GM12878 (cell line): ENCODE measurements around the gene KDF1. TPM values are rescaled to one million over a fixed set of nuclear protein-coding genes. Genes with fewer than 3 reads are reported as not detected.

ENCODE experiments used
- ATAC-seq: fragments of 200-7000 bp; cut with Tn5 transposase; 3 replicates; pipeline ENCODE4 v1.9.1; 2020; ENCODE audit warnings: mild to moderate bottlenecking, moderate library complexity
- BruUV-seq: library from RNA; stranded (reverse); fragments of 400-500 nt; replicated peaks from 2 replicates; lab custom pipeline; 2021; lab: Mats Ljungman, UMichigan
- CTCF ChIA-PET: fragments of 300-600 bp; sonication (Branson Sonifier 250); formaldehyde crosslinking; extraction: SDS; loops from one replicate; lab custom pipeline; 2021; ENCODE audit warnings: inconsistent platforms; lab: Yijun Ruan, JAX
- POLR2A ChIA-PET: fragments of 350-600 bp; formaldehyde crosslinking; extraction: SDS; loops from one replicate; lab custom pipeline; 2021; ENCODE audit warnings: inconsistent platforms; lab: Charles Lee
- RAD21 ChIA-PET: fragments of 300-600 bp; sonication (Branson Sonifier 250); formaldehyde crosslinking; loops from one replicate; lab custom pipeline; 2023; ENCODE audit warnings: antibody characterized with exemption; ENCODE audit not compliant: unreplicated experiment; lab: Charles Lee
- SMC1A ChIA-PET: fragments of 300-600 bp; sonication (Branson Sonifier 250); formaldehyde crosslinking; loops from one replicate; lab custom pipeline; 2023; ENCODE audit not compliant: unreplicated experiment, uncharacterized antibody; lab: Charles Lee
- DNase-seq: peaks from one replicate; pipeline ENCODE4 v3.0.0-alpha.2; 2011; ENCODE audit warnings: low read depth, low spot score
- FAIRE-seq: peaks from 3 replicates; lab custom pipeline; 2011; peaks lifted over from hg19 to GRCh38; lab: Jason Lieb, UNC
- H2AFZ ChIP-seq: 2 replicates; pipeline ENCODE4 v1.6.0; 2011; ENCODE audit warnings: low read depth, low read length, control low read depth; ENCODE audit not compliant: control insufficient read depth
- H3K27ac ChIP-seq: 2 replicates; pipeline ENCODE4 v1.5.1; 2011; ENCODE audit warnings: control low read depth; ENCODE audit not compliant: control insufficient read depth, insufficient read depth
- H3K27me3 ChIP-seq, 2 experiments: replicated peaks in 1 of 2; 2 replicates each; pipeline versions ENCODE4 v1.6.0 to v1.6.1; 2011; ENCODE audit warnings: low read length in 1 of 2; ENCODE audit not compliant: control insufficient read depth in 2 of 2, insufficient read depth in 2 of 2
- H3K36me3 ChIP-seq, 2 experiments: 2 replicates each; pipeline ENCODE4 v1.5.1; 2011; ENCODE audit warnings: low read length in 1 of 2; ENCODE audit not compliant: control insufficient read depth in 2 of 2, insufficient read depth in 2 of 2
- H3K4me1 ChIP-seq: 2 replicates; pipeline ENCODE4 v1.6.1; 2011; ENCODE audit warnings: mild to moderate bottlenecking, low read length, moderate library complexity, mixed read lengths; ENCODE audit not compliant: control insufficient read depth, insufficient read depth
- H3K4me2 ChIP-seq: 2 replicates; pipeline ENCODE4 v1.6.0; 2011; ENCODE audit warnings: control low read depth; ENCODE audit not compliant: control insufficient read depth, insufficient read depth
- H3K4me3 ChIP-seq: fragments of 200-600 bp; sonication (generic); 2 replicates; pipeline ENCODE4 v1.5.1; 2016
- H3K79me2 ChIP-seq: 2 replicates; pipeline ENCODE4 v1.6.0; 2011; ENCODE audit warnings: low read length; ENCODE audit not compliant: control insufficient read depth, insufficient read depth
- H3K9ac ChIP-seq: 2 replicates; pipeline ENCODE4 v1.8.0; 2011; ENCODE audit warnings: low read length, control low read depth, mixed read lengths; ENCODE audit not compliant: control insufficient read depth, insufficient read depth
- H3K9me3 ChIP-seq: replicated peaks from 3 replicates; pipeline ENCODE4 v1.5.1; 2011; ENCODE audit warnings: mild to moderate bottlenecking, low read length; ENCODE audit not compliant: control insufficient read depth, insufficient read depth
- H4K20me1 ChIP-seq: 2 replicates; pipeline ENCODE4 v1.6.0; 2011; ENCODE audit not compliant: control insufficient read depth, insufficient read depth
- CUX1 ChIP-seq: IDR thresholded peaks from 2 replicates; pipeline ENCODE4 v1.6.1; 2012; ENCODE audit warnings: improper control_type of control experiment, low read depth, low read length; ENCODE audit not compliant: insufficient replicate concordance
- ETV6 ChIP-seq, 2 experiments: fragments of 450-650 bp in 1 of 2; IDR thresholded peaks in 1 of 2; conservative IDR thresholded peaks in 1 of 2; 2 replicates each; pipeline ENCODE4 v1.6.1; 2014; ENCODE audit warnings: antibody characterized with exemption in 1 of 2, borderline replicate concordance in 1 of 2, low read depth in 1 of 2, mild to moderate bottlenecking in 1 of 2, moderate library complexity in 1 of 2
- MTA3 ChIP-seq: IDR thresholded peaks from 2 replicates; pipeline ENCODE4 v1.6.1; 2012; ENCODE audit warnings: low read length, inconsistent platforms, borderline replicate concordance
- WGBS: methylation state at CpG from one replicate; pipeline ENCODE4 v1.1.6; 2016; ENCODE audit warnings: low lambda C conversion rate; ENCODE audit not compliant: insufficient replicate concordance, insufficient coverage; ENCODE audit errors: missing lambda C conversion rate; 5-methylcytosine and 5-hydroxymethylcytosine counted together
- in situ Hi-C: fragments of 300-500 bp; cut with MboI; formaldehyde crosslinking; loops from 9 replicates; pipeline ENCODE4 v1.14.3; 2018; ENCODE audit warnings: mixed read lengths
- intact Hi-C: fragments of 100-400 bp; cut with micrococcal nuclease; formaldehyde crosslinking; loops from one replicate; pipeline ENCODE4 v1.14.2; 2022; ENCODE audit not compliant: unreplicated experiment
- polyA plus RNA-seq, 11 experiments: library from polyadenylated mRNA; depleted of rRNA in 4 of 11; unstranded in 6 of 11; stranded (reverse) in 5 of 11; fragments of >200 nt; fragmentation: Nextera tagmentation in 4 of 11; fragmentation: Illumina TruSeq in 1 of 11; extraction: Ambion mirVana in 4 of 11; extraction: Trizol in 1 of 11; gene quantifications; 1 replicate in 1 of 11; 2 replicates in 10 of 11; pipeline versions ENCODE4 v1.2.1 to v1.2.3, GENCODE V29; 2011 to 2016; ENCODE audit warnings: inconsistent platforms in 2 of 11, missing spikeins in 2 of 11, low read depth in 1 of 11
- total RNA-seq, 4 experiments: library from RNA; depleted of rRNA in 3 of 4; stranded (reverse); fragments of >200 nt in 3 of 4; fragmentation: Illumina TruSeq in 1 of 4; extraction: Trizol in 1 of 4; gene quantifications; 2 replicates each; pipeline versions ENCODE4 v1.2.1 to v1.2.3, GENCODE V29; 2013 to 2021

KDF1 gene
- total and polyA plus RNA-seq, 10 of the 15 experiments (the other 5 are each of a cell fraction or from before 2014, with no cell fraction given), result 0.03 to 0.13 (median 0.04) TPM; not detected in 7

GRCh38 chr1:26938004-26938658, 22.1 kb downstream of the KDF1 start (continued):
- TF ChIP-seq CUX1, result no peak

DNA sequence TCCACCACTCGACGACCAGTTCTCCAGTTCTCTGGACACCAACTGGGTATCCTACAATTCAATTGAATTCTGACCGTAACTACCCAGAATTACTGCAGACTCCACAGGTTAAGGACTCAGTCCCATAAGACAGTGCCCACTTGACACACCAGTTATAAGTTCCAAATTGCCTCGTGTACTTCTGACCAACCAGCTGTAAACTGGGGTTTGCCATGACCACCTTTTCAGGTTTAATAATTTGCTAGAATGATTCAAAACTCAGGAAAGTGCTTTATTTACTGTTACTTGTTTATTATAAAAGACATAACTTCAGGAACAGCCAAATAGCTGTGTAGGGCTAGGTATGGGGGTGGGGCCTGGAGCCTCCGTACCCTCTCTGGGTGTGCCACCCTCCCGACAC, 23.4 kb downstream of the KDF1 start:
- CTCF ChIA-PET, result no interaction called here
- H3K36me3 ChIP-seq, result peaks cover 8 to 16% of the 10 kb centered on the region in 2 experiments; a peak in 3 of 4 replicates

More for the DNA sequence above, 23.4 kb downstream of the KDF1 start:
- DNase-seq, result no peak
- BruUV-seq, result no TSS peak
- WGBS, result 80% methylated on average over 6 of the region's 6 CpGs
- POLR2A ChIA-PET, result no interaction called here
- SMC1A ChIA-PET, result no interaction called here
- Histone ChIP-seq H3K27ac (no peak overlapping the region), H3K9me3 (no peaks in the 10 kb centered on the region), H4K20me1 (no peaks in the 10 kb centered on the region), H3K27me3 (no peaks in the 10 kb centered on the region), H3K4me2 (no peak overlapping the region), H3K9ac (no peak overlapping the region), H3K4me1 (peaks cover 4% of the 10 kb centered on the region; the same call in 1 of the 2 replicates), H3K79me2 (peaks cover 2% of the 10 kb centered on the region), H3K4me3 (no peak overlapping the region), H2AFZ (no peak overlapping the region)
- intact Hi-C loops, result no loop called here
- ATAC-seq, result no peak
- in situ Hi-C loops, result no loop called here
- RAD21 ChIA-PET, result no interaction called here
- TF ChIP-seq MTA3, result no peak
- no peak for TF ChIP-seq ETV6 (conservative IDR thresholded peaks at IDR 0.05 in 1 of 2, IDR thresholded peaks at IDR 0.05 in 1 of 2; ENCODE audit: borderline replicate concordance in 1 of 2, low read depth in 1 of 2)
- no peak for FAIRE-seq
